K562 (cell line): ENCODE results near the gene MTO1. TPM values are rescaled to one million over a fixed set of nuclear protein-coding genes. Genes with fewer than 3 reads are reported as not detected.

Experiments used
- ATF7 ChIP-seq: fragments of 450-650 bp; IDR thresholded peaks from 2 replicates; pipeline ENCODE4 v1.7.1; 2014; ENCODE audit warnings: mild to moderate bottlenecking, moderate library complexity
- CBFA2T2 ChIP-seq: fragments of 450-650 bp; conservative IDR thresholded peaks from 2 replicates; pipeline ENCODE4 v1.6.1; 2017; ENCODE audit warnings: mild to moderate bottlenecking
- CCAR2 ChIP-seq: fragments of 200-400 bp; formaldehyde crosslinking; IDR thresholded peaks from 2 replicates; pipeline ENCODE4 v1.6.1; 2017; ENCODE audit warnings: mild to moderate bottlenecking, low read depth, low read length
- CTCFL ChIP-seq: IDR thresholded peaks from 2 replicates; pipeline ENCODE4 v1.6.1; 2011; ENCODE audit warnings: borderline replicate concordance, low read depth, mild to moderate bottlenecking, moderate library complexity, low read length; ENCODE audit not compliant: insufficient read depth, poor library complexity, severe bottlenecking
- NR2C2 ChIP-seq, 2 experiments: fragments of 200-800 bp in 1 of 2; sonication (Bioruptor generic) in 1 of 2; sonication (generic) in 1 of 2; formaldehyde crosslinking in 1 of 2; IDR thresholded peaks; 2 replicates each; pipeline versions ENCODE4 v1.6.1 to v1.8.0; 2016 to 2022; ENCODE audit warnings: mild to moderate bottlenecking in 1 of 2, missing compliant biosample characterization in 1 of 2, missing genetic modification characterization in 1 of 2, missing genetic modification reagents in 1 of 2
- NR4A1 ChIP-seq, 2 experiments: fragments of 250-450 bp in 1 of 2; fragments of 450-650 bp in 1 of 2; sonication (Bioruptor Pico) in 1 of 2; IDR thresholded peaks; 2 replicates each; pipeline versions ENCODE4 v1.4.0 to v1.6.1; 2016 to 2020; ENCODE audit warnings: mild to moderate bottlenecking in 2 of 2, missing compliant biosample characterization in 1 of 2, missing genetic modification characterization in 1 of 2, moderate library complexity in 1 of 2
- POLR2AphosphoS2 ChIP-seq: IDR thresholded peaks from 2 replicates; pipeline ENCODE4 v1.6.1; 2012; ENCODE audit warnings: low read length, improper control_type of control experiment
- PRMT5 ChIP-seq: sonication (generic); formaldehyde crosslinking; IDR thresholded peaks from 2 replicates; pipeline ENCODE4 v1.5.0; 2020; ENCODE audit warnings: missing genetic modification reagents
- ZNF217 ChIP-seq: sonication (generic); formaldehyde crosslinking; IDR thresholded peaks from 2 replicates; pipeline ENCODE4 v1.8.0; 2022; ENCODE audit warnings: mild to moderate bottlenecking, missing genetic modification reagents
- ZNF318 ChIP-seq, 2 experiments: fragments of 450-650 bp; IDR thresholded peaks; 2 replicates each; pipeline ENCODE4 v1.6.1; 2016; ENCODE audit warnings: mild to moderate bottlenecking in 2 of 2, borderline replicate concordance in 1 of 2, low read depth in 1 of 2, moderate library complexity in 1 of 2
- ZNF696 ChIP-seq: fragments of 250-450 bp; sonication (Bioruptor Pico); conservative IDR thresholded peaks from 2 replicates; pipeline ENCODE4 v1.4.0; 2020; ENCODE audit warnings: mild to moderate bottlenecking, moderate library complexity
- polyA plus RNA-seq, 8 experiments: library from polyadenylated mRNA; depleted of rRNA in 4 of 8; stranded (reverse) in 5 of 8; unstranded in 3 of 8; fragments of >200 nt; fragmentation: Nextera tagmentation in 2 of 8; fragmentation: Illumina TruSeq in 1 of 8; extraction: Ambion mirVana in 2 of 8; extraction: Trizol in 1 of 8; gene quantifications; 2 replicates each; pipeline versions ENCODE4 v1.2.1 to v1.2.3, GENCODE V29; 2011 to 2014; ENCODE audit warnings: inconsistent platforms in 1 of 8, missing spikeins in 1 of 8
- total RNA-seq, 7 experiments: library from RNA; depleted of rRNA in 6 of 7; stranded (reverse); fragments of >200 nt in 6 of 7; fragmentation: Illumina TruSeq in 2 of 7; extraction: Trizol in 2 of 7; gene quantifications; 2 replicates each; pipeline versions ENCODE4 v1.2.1 to v1.2.3, GENCODE V29; 2011 to 2021; ENCODE audit warnings: low replicate concordance in 1 of 7
- TF ChIP-seq, protein P1 (sequence below): fragments of 250-450 bp; sonication (Bioruptor Pico); IDR thresholded peaks from 2 replicates; pipeline ENCODE4 v1.5.0; 2021; ENCODE audit warnings: mild to moderate bottlenecking, moderate library complexity

Gene MTO1
- total and polyA plus RNA-seq, 9 of the 15 experiments (the other 6 are each of a cell fraction or from before 2014, with no cell fraction given) = 33.4 to 62.3 (median 50.6) TPM

GRCh38 chr6:73523434-73524123 is 62.0 kb downstream of the MTO1 start (continued):
- TF ChIP-seq ZNF217 (CRISPR knock-in tag) (no peak), NR4A1 (CRISPR knock-in tag; IDR thresholded peaks at IDR 0.05) (no peak), NR4A1 (tag; IDR thresholded peaks at IDR 0.05) (0 out of 2 replicates have a peak, but pooled peaks have one; percentile 22), CCAR2 (no peak), ATF7 (peak; percentile 70), POLR2AphosphoS2 (peak; percentile 43; the same call in 1 of the 2 replicates), ZNF318 (IDR thresholded peaks at IDR 0.05; ENCODE audit: borderline replicate concordance in 1 of 2, low read depth in 1 of 2) (no peak), PRMT5 (CRISPR knock-in tag) (no peak), ZNF696 (CRISPR knock-in tag) (no peak), CTCFL (no peak), CBFA2T2 (peak; percentile 26), NR2C2 (CRISPR knock-in tag; IDR thresholded peaks at IDR 0.05) (no peak), NR2C2 (tag; IDR thresholded peaks at IDR 0.05) (peak; percentile 81)
- TF ChIP-seq, protein P1, sequence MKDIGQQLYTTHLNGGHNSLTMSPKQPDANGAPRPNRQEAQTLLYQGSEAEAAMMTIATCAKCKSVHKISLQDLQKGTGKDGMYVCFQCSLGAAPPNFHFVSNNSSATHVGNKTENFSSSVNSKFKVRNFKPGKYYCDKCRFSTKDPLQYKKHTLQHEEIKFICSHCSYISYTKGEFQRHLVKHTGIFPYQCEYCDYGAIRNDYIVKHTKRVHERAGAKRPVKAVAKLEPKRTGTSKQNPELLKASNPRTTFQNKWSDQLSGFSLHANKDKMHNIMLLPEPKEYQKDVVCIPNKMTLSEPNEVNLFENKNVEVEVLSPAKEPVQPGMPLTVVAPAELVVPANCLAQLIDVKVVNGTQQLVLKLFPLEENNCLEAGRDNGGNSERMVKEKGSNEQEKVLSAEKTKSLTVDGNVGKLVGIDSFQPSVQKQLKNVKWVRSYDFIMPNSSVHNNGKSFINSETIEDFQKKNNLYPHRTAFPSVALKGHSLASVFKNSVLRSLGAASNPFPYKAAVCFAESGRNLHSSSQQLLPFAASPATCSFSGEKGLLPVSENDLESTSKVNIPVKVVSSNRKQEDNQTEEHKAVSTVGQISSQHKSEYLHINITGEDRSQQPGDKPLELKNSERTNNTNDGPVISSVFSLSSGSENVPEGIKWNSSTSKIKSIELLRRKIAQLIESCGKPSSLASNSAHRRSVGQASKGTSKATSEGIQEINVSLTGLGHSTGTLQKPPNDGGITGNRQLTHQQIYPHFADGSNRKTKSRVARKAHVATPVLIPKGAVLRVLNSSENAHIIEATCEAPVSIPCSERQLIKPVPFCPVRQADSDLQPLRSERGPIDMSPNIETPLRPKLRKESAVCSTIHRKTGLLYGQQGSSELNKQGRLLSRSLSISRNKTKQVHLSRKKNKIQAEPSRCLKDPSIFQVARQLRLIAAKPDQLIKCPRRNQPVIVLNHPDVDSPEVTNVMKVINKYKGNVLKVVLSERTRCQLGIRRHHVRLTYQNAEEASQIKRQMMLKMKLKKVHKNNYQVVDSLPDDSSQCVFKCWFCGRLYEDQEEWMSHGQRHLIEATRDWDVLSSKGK = no peak
